Loucy (cell line): ENCODE measurements around the gene RETREG3.

ENCODE experiments used
- CTCF ChIP-seq: fragments of 200-600 bp; sonication (generic); conservative IDR thresholded peaks from 2 replicates; pipeline ENCODE4 v1.5.1; 2014; ENCODE audit warnings: mild to moderate bottlenecking, antibody characterized with exemption, low read length
- EZH2phosphoT487 ChIP-seq: fragments of 200-600 bp; IDR thresholded peaks from 2 replicates; pipeline ENCODE4 v1.6.1; 2018; ENCODE audit warnings: antibody characterized with exemption, mild to moderate bottlenecking, moderate library complexity, borderline replicate concordance

GRCh38 chr17:42642336-42642735, 33.2 kb upstream of the RETREG3 start:
- no peak for TF ChIP-seq EZH2phosphoT487
- no peak for TF ChIP-seq CTCF
